GM19099 (cell line): ENCODE data around the gene HOXD3.

Source experiments
- POLR2A ChIP-seq: IDR thresholded peaks from 3 replicates; pipeline ENCODE4 v1.6.1; 2011; ENCODE audit warnings: low read depth; ENCODE audit not compliant: insufficient read length; ENCODE audit errors: extremely low read depth

HOXD3 gene

DNA sequence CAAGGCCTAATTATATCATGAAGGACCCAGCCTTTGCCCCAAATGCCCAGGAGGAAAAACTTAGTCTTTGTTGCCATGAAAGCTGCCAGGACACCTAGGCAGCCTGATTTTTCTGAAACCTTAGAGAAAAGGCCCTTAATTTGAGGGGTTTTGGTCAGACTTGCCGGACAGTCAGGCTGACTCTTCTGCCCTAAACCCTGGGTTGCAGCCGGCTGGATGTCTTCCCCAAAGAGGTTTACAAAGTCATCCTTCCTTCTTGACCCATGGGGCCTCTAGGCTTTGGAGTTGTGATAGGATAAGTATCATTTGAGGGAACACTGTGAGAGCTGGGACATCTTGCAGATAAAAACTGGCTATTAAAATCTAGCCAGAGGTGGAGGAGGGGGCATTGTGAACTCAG lies 28.9 kb downstream of the HOXD3 start:
- no peak for TF ChIP-seq POLR2A

- no peak for TF ChIP-seq POLR2A
Measured at GRCh38 chr2:176187200-176187898, 30.2 kb downstream of the HOXD3 start.

- TF ChIP-seq POLR2A = no peak
Measured at GRCh38 chr2:176187899-176188773, 31.0 kb downstream of the HOXD3 start, which contains the start of gene HOXD1. Gene HOXD1 (plus strand): TSS chr2:176188668. CDS start chr2:176188802, 134 bp downstream.

GRCh38 chr2:176188774-176189680 lies 31.9 kb downstream of the HOXD3 start:
- TF ChIP-seq POLR2A = no peak

DNA sequence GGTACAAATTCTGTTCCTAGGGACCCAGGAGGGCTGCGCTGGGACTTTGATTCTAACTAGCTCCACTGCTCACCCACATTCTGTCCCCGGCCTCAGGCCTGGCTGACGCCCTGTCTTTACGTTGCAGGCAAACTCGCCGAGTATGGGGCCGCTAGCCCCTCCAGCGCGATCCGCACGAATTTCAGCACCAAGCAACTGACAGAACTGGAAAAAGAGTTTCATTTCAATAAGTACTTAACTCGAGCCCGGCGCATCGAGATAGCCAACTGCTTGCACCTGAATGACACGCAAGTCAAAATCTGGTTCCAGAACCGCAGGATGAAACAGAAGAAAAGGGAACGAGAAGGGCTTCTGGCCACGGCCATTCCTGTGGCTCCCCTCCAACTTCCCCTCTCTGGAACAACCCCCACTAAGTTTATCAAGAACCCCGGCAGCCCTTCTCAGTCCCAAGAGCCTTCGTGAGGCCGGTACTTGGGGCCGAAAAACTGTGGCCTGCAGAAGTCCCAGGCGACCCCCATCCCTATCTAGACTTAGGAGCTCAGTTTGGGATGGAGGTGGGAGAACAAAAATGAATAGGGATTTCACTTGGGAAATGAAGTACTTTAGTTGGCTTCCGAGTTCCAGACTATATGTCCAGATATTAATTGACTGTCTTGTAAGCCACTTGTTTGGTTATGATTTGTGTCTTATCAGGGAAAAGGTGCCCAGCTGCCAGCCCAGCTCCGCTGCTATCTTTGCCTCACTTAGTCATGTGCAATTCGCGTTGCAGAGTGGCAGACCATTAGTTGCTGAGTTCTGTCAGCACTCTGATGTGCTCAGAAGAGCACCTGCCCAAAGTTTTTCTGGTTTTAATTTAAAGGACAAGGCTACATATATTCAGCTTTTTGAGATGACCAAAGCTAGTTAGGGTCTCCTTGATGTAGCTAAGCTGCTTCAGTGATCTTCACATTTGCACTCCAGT lies 32.9 kb downstream of the HOXD3 start:
- TF ChIP-seq POLR2A = no peak

- no peak for TF ChIP-seq POLR2A
Measured at GRCh38 chr2:176192351-176192750, 35.2 kb downstream of the HOXD3 start.

DNA sequence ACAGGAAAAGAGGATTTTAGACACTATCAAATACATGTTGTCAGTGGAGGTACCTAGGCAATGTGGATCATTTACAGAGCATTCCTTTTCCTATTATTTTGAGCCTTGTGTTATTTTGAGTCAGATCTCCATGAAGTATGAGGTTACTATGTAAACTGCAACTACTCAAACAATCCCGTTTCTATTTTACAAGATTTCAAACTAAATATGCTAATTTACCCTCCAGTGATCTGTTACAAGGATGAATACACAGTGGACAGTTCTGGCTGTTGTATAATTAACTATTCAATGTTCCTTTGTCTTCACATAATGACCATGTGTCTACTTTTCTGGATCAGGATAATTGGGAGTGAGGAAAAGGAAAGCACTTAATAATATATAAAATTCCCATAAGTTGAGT lies 35.9 kb downstream of the HOXD3 start:
- no peak for TF ChIP-seq POLR2A

DNA sequence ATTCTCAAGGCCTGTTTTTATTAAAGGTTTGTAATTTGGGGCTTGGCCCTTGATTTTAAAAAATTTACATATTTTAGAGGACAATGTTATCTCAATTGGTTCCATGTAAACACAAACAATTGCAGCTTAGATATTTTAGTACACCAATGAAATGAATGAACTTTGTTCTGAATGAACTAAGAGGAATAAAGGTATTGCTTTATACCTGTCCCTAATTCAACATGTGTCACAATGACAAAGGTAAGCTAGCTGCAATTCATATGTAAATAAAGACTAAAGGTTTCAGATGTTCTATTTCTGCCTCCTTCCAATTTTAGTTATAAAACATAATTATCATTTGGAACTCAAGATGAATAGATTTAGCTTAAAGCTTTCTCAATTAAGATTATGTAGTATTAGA lies 42.8 kb downstream of the HOXD3 start:
- TF ChIP-seq POLR2A = no peak

DNA sequence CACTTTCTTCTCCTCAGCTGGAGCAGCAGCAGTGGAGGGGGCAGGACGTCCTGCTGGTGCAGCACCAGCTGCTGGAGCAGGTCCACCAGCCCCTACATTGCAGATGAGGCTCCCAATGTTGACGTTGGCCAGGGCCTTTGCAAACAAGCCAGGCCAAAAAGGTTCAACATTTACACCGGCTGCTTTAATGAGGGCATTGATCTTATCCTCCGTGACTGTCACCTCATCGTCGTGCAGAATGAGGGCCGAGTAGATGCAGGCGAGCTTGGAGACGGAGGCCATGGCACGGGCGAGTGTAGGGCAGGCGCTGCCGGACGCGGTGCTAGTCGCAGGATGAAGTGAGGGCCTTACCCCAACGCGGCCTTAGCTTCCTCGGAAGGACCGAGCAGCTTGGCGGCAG lies 43.9 kb downstream of the HOXD3 start:
- no peak for TF ChIP-seq POLR2A

GRCh38 chr2:176202491-176202890 lies 45.4 kb downstream of the HOXD3 start:
- TF ChIP-seq POLR2A = no peak

- no peak for TF ChIP-seq POLR2A
Measured at GRCh38 chr2:176205126-176205525, 48.0 kb downstream of the HOXD3 start.

DNA sequence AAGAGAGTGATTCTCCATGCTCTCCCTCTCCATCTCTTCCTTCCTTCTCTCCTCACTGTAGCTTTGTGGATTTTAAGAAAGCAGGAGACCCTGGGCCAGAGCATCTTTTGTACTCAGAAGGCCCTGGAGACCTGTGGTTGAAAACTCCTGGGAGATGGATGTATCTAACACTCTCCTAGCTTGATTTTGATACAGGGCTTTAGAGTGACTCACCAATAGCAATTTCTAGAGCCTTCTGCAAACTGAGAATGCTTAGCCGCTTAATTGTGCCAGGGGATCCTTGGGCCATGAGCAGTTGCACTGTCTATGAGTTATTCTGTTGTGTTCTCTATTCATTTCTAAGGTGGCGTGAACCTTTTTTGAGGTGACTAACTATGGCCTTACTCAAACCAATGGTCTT lies 49.0 kb downstream of the HOXD3 start:
- TF ChIP-seq POLR2A = no peak

GRCh38 chr2:176206682-176207081 lies 49.6 kb downstream of the HOXD3 start:
- TF ChIP-seq POLR2A = no peak

DNA sequence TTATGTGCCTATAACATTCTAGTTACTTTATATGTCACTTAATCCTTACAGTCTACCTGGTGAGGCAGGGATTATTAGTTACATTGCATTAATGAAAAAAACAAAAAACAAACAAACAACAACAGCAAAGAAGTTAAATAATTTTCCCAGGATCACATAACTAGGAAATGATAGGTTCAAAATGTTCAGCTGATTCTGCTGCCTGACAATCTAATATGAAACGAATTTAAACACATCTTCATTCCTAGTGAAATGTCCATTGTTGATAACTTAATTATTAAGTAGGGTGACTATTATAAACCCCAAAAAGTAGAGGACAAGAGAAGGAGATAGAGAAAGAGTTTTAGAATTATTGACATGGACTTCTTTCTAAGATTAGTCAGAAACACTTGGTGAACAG lies 54.0 kb downstream of the HOXD3 start:
- no peak for TF ChIP-seq POLR2A

DNA sequence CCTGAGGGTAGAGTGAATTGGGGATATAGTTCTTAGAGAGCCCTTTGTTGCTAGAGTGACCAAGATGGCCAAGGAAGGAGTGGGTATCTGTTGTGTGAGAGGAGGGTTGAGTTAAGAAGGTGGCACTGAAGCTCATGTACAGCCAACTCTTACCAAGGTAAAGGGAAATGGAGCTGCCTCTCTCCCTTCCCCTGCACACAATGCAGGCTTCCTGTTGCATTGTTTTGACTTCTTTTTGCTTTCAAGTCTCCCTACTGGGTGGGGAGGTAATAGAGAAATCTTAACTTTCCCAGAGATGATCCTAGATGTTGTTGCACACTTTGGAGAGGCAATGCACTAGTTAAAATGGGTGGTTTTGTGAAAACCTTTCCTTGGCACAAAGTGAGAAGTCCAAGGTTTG lies 55.2 kb downstream of the HOXD3 start:
- TF ChIP-seq POLR2A = no peak

- TF ChIP-seq POLR2A = no peak
Measured at GRCh38 chr2:176213406-176213805, 56.3 kb downstream of the HOXD3 start.
